KMS-11 (cell line): ENCODE results near the gene NOL7.

ENCODE experiments used
- H2AFZ ChIP-seq: fragments of 200-600 bp; sonication (generic); 2 replicates; pipeline ENCODE4 v1.6.1; 2016; ENCODE audit warnings: antibody characterized with exemption, mixed run types, low read depth
- H3K27ac ChIP-seq: fragments of 200-600 bp; sonication (generic); 2 replicates; pipeline ENCODE4 v1.6.1; 2016; ENCODE audit warnings: mild to moderate bottlenecking, mixed run types
- H3K27me3 ChIP-seq: fragments of 200-600 bp; sonication (generic); 2 replicates; pipeline ENCODE4 v1.6.1; 2017; ENCODE audit warnings: mild to moderate bottlenecking, low read depth, mixed run types, moderate library complexity; ENCODE audit not compliant: insufficient read depth
- H3K36me3 ChIP-seq: fragments of 200-600 bp; sonication (generic); 2 replicates; pipeline ENCODE4 v1.6.1; 2017; ENCODE audit warnings: mild to moderate bottlenecking, mixed run types; ENCODE audit not compliant: insufficient read depth
- H3K4me1 ChIP-seq: fragments of 200-600 bp; sonication (generic); 2 replicates; pipeline ENCODE4 v1.6.1; 2016; ENCODE audit warnings: mild to moderate bottlenecking, low read depth, mixed run types; ENCODE audit not compliant: poor library complexity, severe bottlenecking
- H3K4me2 ChIP-seq: fragments of 200-600 bp; sonication (generic); 2 replicates; pipeline ENCODE4 v1.7.0; 2016; ENCODE audit warnings: mild to moderate bottlenecking, mixed run types
- H3K4me3 ChIP-seq: fragments of 200-600 bp; sonication (generic); IDR thresholded peaks from 2 replicates; pipeline ENCODE4 v1.6.1; 2017; ENCODE audit warnings: low read depth, low read length, mixed read lengths; ENCODE audit not compliant: insufficient read depth
- H3K79me2 ChIP-seq: fragments of 200-600 bp; sonication (generic); 2 replicates; pipeline ENCODE4 v1.6.1; 2016; ENCODE audit warnings: low read depth, mixed run types; ENCODE audit not compliant: insufficient read depth
- H3K9ac ChIP-seq: fragments of 200-600 bp; sonication (generic); 2 replicates; pipeline ENCODE4 v1.6.1; 2016; ENCODE audit warnings: mild to moderate bottlenecking, mixed run types
- H4K20me1 ChIP-seq: fragments of 200-600 bp; sonication (generic); 2 replicates; pipeline ENCODE4 v1.6.1; 2016; ENCODE audit warnings: mild to moderate bottlenecking, mixed run types; ENCODE audit not compliant: insufficient read depth
- CTCF ChIP-seq: fragments of 200-600 bp; sonication (generic); conservative IDR thresholded peaks from 2 replicates; pipeline ENCODE4 v1.6.1; 2017; ENCODE audit warnings: low read depth, mild to moderate bottlenecking, antibody characterized with exemption, low read length, moderate library complexity, mixed read lengths

NOL7 gene

GRCh38 chr6:13605634-13606033 is 9.5 kb upstream of the NOL7 start:
- TF ChIP-seq CTCF: no peak
- Histone ChIP-seq H3K4me1 (peaks cover 27% of the 10 kb centered on the region), H3K9ac (no peak overlapping the region), H3K4me2 (no peak overlapping the region), H3K79me2 (no peaks in the 10 kb centered on the region), H2AFZ (no peak overlapping the region), H3K4me3 (no peak overlapping the region), H4K20me1 (no peaks in the 10 kb centered on the region), H3K27me3 (no peaks in the 10 kb centered on the region), H3K27ac (no peak overlapping the region), H3K36me3 (no peaks in the 10 kb centered on the region)

- Histone ChIP-seq H2AFZ (peak overlapping the region; percentile 20), H3K4me1 (peaks cover 45% of the 10 kb centered on the region), H3K36me3 (no peaks in the 10 kb centered on the region), H3K79me2 (peaks cover 29% of the 10 kb centered on the region), H3K4me3 (no peak overlapping the region), H3K27ac (peak overlapping the region; percentile 61), H3K27me3 (no peaks in the 10 kb centered on the region), H3K4me2 (peak overlapping the region; percentile 97), H4K20me1 (0 out of 2 replicates have a peak, but pooled peaks cover 5% of the 10 kb centered on the region), H3K9ac (peak overlapping the region; percentile 28; the same call in 1 of the 2 replicates)
- no peak for TF ChIP-seq CTCF
Observed at GRCh38 chr6:13611715-13612114, 3.4 kb upstream of the NOL7 start.

DNA sequence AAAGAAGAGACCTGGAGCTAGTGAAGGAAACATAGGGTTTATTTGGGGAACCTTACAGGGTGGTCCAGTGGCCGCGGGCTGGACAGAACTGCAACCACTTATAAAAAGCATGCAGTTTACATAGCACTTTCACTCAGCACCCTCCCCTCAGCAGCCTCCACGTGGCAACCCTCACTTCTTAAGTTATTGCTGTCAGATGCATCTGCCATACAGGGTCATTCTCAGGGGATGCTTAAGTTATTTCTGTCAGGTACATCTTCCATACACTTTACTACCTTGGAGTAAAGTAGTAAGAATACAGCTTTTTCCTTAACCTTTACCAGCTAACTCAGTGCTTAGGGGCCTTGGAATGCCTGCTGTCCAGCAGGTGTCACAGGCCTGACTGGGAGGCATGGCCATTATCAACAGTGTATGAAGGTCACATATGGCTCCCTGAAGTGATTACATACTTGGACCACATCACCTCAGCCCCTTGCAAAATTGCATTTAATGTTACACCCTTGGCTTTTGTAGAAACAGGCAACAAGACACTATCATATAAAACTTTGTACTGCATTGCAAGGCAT is 2.0 kb upstream of the NOL7 start:
- Histone ChIP-seq H3K4me3 (no peak overlapping the region), H3K4me2 (peak overlapping the region; percentile 92), H2AFZ (no peak overlapping the region), H3K9ac (no peak overlapping the region), H4K20me1 (0 out of 2 replicates have a peak, but pooled peaks cover 9% of the 10 kb centered on the region), H3K36me3 (no peaks in the 10 kb centered on the region), H3K4me1 (peaks cover 56% of the 10 kb centered on the region), H3K27me3 (no peaks in the 10 kb centered on the region), H3K27ac (peak overlapping the region; percentile 93; the same call in 1 of the 2 replicates), H3K79me2 (peaks cover 41% of the 10 kb centered on the region)
- no peak for TF ChIP-seq CTCF

GRCh38 chr6:13614126-13614925 is 809 bp upstream of the NOL7 start:
- Histone ChIP-seq H3K4me1 (peaks cover 56% of the 10 kb centered on the region), H3K27ac (peak overlapping the region; percentile 93), H3K79me2 (peaks cover 41% of the 10 kb centered on the region), H2AFZ (peak overlapping the region; percentile 72), H3K27me3 (no peaks in the 10 kb centered on the region), H4K20me1 (0 out of 2 replicates have a peak, but pooled peaks cover 9% of the 10 kb centered on the region), H3K9ac (peak overlapping the region; percentile 94), H3K4me3 (no peak overlapping the region), H3K4me2 (peak overlapping the region; percentile 92), H3K36me3 (peaks cover 4% of the 10 kb centered on the region; the same call in 1 of the 2 replicates)
- no peak for TF ChIP-seq CTCF
